HT-29 (cell line): ENCODE results near the gene ACBD7. TPM values are rescaled to one million over a fixed set of nuclear protein-coding genes. Genes with fewer than 3 reads are reported as not detected.
A peak's percentile ranks its signal among the peaks of the same experiment; 100 is the strongest.

ENCODE experiments used
- DNase-seq: peaks from one replicate; pipeline ENCODE4 v3.0.0-alpha.2; 2015; ENCODE audit warnings: low spot score
- total RNA-seq: library from RNA; depleted of rRNA; stranded (reverse); fragments of >200 nt; shearing (Covaris generic); gene quantifications from 2 replicates; pipeline ENCODE4 v1.2.3, GENCODE V29; 2014; rRNA removed

Gene ACBD7
- total RNA-seq, result 5.9 and 7.4 TPM in 2 replicates

- DNase-seq, result peak; percentile 80
Observed at GRCh38 chr10:15088428-15089261, at the start of gene ACBD7. Gene ACBD7, minus strand, starts transcription at chr10:15088776. Its CDS starts 48 bp downstream, at chr10:15088728.

- DNase-seq, result no peak
Observed at GRCh38 chr10:15137636-15138035, 49.1 kb upstream of the ACBD7 start.

GRCh38 chr10:15137036-15137359, 48.4 kb upstream of the ACBD7 start:
- DNase-seq, result no peak

GRCh38 chr10:15136129-15137035, 47.8 kb upstream of the ACBD7 start:
- no peak for DNase-seq

- DNase-seq, result no peak
Observed at GRCh38 chr10:15131330-15131729, 42.8 kb upstream of the ACBD7 start.

- no peak for DNase-seq
Observed at GRCh38 chr10:15124908-15125307, 36.3 kb upstream of the ACBD7 start.

GRCh38 chr10:15124190-15124589, 35.6 kb upstream of the ACBD7 start:
- DNase-seq, result no peak

- peak; percentile 16 for DNase-seq
Observed at GRCh38 chr10:15123749-15124184, 35.2 kb upstream of the ACBD7 start.

GRCh38 chr10:15122477-15123030, 34.0 kb upstream of the ACBD7 start:
- no peak for DNase-seq

GRCh38 chr10:15121707-15122106, 33.1 kb upstream of the ACBD7 start:
- no peak for DNase-seq

- no peak for DNase-seq
Observed at GRCh38 chr10:15120523-15120922, 31.9 kb upstream of the ACBD7 start.

- DNase-seq, result no peak
Observed at GRCh38 chr10:15118615-15119014, 30.0 kb upstream of the ACBD7 start.

GRCh38 chr10:15116225-15116624, 27.6 kb upstream of the ACBD7 start:
- DNase-seq, result no peak

GRCh38 chr10:15113766-15114165, 25.2 kb upstream of the ACBD7 start:
- no peak for DNase-seq

GRCh38 chr10:15112657-15113056, 24.1 kb upstream of the ACBD7 start:
- no peak for DNase-seq

- DNase-seq, result peak; percentile 90
Observed at GRCh38 chr10:15106352-15107013, 17.9 kb upstream of the ACBD7 start.

- DNase-seq, result no peak
Observed at GRCh38 chr10:15103513-15103912, 14.9 kb upstream of the ACBD7 start.

- DNase-seq, result no peak
Observed at GRCh38 chr10:15099886-15100285, 11.3 kb upstream of the ACBD7 start.

- DNase-seq, result peak; percentile 97
Observed at GRCh38 chr10:15097011-15097812, 8.6 kb upstream of the ACBD7 start, which contains the start of gene RPP38. Gene RPP38, plus strand, starts transcription at chr10:15097355. Its CDS starts 5,960 bp downstream, at chr10:15103315.

GRCh38 chr10:15096661-15097010, 8.1 kb upstream of the ACBD7 start:
- no peak for DNase-seq
